Activated CD4-positive, alpha-beta memory T cell treated with anti-CD3 and anti-CD28 coated beads for 36 hours (primary cell): ENCODE data around the gene SH3PXD2B. TPM values are rescaled to one million over a fixed set of nuclear protein-coding genes. Genes with fewer than 3 reads are reported as not detected.
"Not testable (repeated sequence)": the region's sequence is repeated elsewhere in the genome, so short reads cannot be mapped to it uniquely, and the experiment has no call there.

Experiments
- CTCF ChIA-PET: fragments of 350-600 bp; sonication (Branson Sonifier 250); formaldehyde crosslinking; loops from one replicate; lab custom pipeline; 2021; ENCODE audit warnings: antibody characterized with exemption, inconsistent platforms; lab: Charles Lee
- POLR2A ChIA-PET: fragments of 350-600 bp; sonication (Branson Sonifier 250); formaldehyde crosslinking; loops from one replicate; lab custom pipeline; 2021; ENCODE audit warnings: antibody characterized with exemption; lab: Charles Lee
- DNase-seq: peaks from one replicate; pipeline ENCODE4 v3.0.0-alpha.2; 2020
- H3K27ac Mint-ChIP-seq: one replicate; pipeline ENCODE4 v1.8.0; 2021; ENCODE audit warnings: mixed read lengths
- H3K27me3 Mint-ChIP-seq: one replicate; pipeline ENCODE4 v1.8.0; 2021; ENCODE audit warnings: mixed read lengths
- H3K36me3 Mint-ChIP-seq: one replicate; pipeline ENCODE4 v1.8.0; 2021; ENCODE audit warnings: mixed read lengths
- H3K4me1 Mint-ChIP-seq: one replicate; pipeline ENCODE4 v1.8.0; 2021; ENCODE audit warnings: low read depth, mixed read lengths
- H3K4me3 Mint-ChIP-seq: one replicate; pipeline ENCODE4 v1.8.0; 2021; ENCODE audit warnings: mild to moderate bottlenecking, mixed read lengths
- H3K9me3 Mint-ChIP-seq: one replicate; pipeline ENCODE4 v1.8.0; 2021; ENCODE audit warnings: mixed read lengths
- intact Hi-C: fragments of 100-400 bp; cut with micrococcal nuclease; formaldehyde crosslinking; loops from one replicate; pipeline ENCODE4 v1.15.1; 2023
- total RNA-seq, 2 experiments: library from RNA; stranded (reverse); gene quantifications; one replicate each; pipeline ENCODE4 v1.2.3, GENCODE V29; 2021

Gene SH3PXD2B
- total RNA-seq, 2 experiments from 2014 or later, result 0.99 to 1.1 TPM

DNA sequence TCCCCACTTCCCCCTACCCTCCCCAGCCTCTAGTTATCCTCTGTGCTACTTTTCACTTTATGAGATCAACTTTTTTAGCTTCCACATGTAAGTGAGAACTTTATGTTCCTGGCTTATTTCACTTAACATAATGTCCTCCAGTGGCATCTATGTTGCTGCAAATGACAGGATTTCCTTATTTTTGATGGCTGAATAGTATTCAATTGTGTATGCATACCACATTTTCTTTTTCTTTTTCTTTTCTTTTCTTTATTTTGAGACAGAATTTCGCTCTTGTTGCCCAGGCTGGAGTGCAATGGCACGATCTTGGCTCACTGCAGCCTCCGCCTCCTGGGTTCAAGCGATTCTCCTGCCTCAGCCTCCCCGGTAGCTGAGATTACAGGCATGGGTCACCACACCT lies 44.8 kb downstream of the SH3PXD2B start:
- Mint-ChIP-seq H3K4me1 (peaks cover 22% of the 10 kb centered on the region), H3K27me3 (peaks cover 14% of the 10 kb centered on the region)
- H3K27ac Mint-ChIP-seq, H3K36me3 Mint-ChIP-seq, H3K4me3 Mint-ChIP-seq, DNase-seq, H3K9me3 Mint-ChIP-seq, POLR2A ChIA-PET, intact Hi-C loops: not testable (repeated sequence)
- CTCF ChIA-PET, result interaction anchor here (0.6 kb wide), 1 partner anchor 884 kb away, joined by 3 read pairs; no protein-coding TSS in a partner anchor

DNA sequence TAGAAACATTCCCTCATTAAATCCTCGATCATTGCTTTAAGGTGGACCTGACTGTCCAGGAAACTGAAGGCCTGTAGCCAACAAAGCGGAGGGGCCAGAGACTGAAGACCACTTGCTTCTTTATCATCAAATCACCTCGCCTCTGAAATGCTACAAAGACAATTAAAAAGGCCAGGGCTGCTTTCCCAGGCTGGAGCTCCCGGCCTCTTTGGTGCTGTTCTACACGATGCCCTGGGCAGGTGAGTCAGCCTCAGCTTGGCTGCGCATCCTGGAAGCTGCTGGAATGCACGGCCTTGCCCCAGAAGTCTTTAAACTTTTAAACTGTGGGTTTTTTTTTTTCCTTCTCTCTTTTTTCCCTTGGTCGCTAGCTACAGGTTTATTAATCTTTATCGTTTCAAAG lies 46.5 kb downstream of the SH3PXD2B start:
- DNase-seq, result no peak
- Mint-ChIP-seq H3K4me1 (peaks cover 17% of the 10 kb centered on the region), H3K27me3 (peaks cover 9% of the 10 kb centered on the region), H3K27ac (no peak overlapping the region), H3K4me3 (no peak overlapping the region), H3K36me3 (no peaks in the 10 kb centered on the region), H3K9me3 (no peaks in the 10 kb centered on the region)
- intact Hi-C loops, result no loop called here
- ChIA-PET CTCF (interaction anchor here (1.5 kb wide), 1 partner anchor 43 kb away, joined by 6 read pairs; no protein-coding TSS in a partner anchor), POLR2A (no interaction called here)

DNA sequence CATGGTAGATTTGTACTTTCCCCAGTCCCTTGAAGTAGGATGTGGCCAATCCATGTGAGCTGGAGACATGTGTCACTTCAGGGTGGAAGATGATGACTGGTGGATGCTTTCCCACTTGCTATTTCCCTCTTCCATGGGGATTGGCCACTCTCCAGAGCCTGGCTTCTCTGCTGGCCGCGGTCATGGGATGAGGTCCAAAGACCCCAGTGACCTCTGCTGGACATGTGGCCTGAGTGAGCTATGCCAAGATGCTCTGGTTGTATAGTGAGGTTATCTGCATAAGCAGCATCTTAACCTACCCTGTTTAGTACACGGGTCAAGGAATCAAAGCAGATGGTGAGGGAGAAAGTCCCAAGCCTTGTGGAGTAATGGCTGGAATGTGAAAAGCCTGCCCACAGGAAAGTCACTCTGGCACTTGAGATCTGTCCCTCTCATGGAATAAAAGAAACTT lies 47.1 kb downstream of the SH3PXD2B start:
- Mint-ChIP-seq H3K4me3 (no peak overlapping the region), H3K27me3 (peaks cover 11% of the 10 kb centered on the region), H3K9me3 (no peaks in the 10 kb centered on the region), H3K27ac (no peak overlapping the region), H3K36me3 (no peaks in the 10 kb centered on the region), H3K4me1 (peaks cover 11% of the 10 kb centered on the region)
- intact Hi-C loops, result no loop called here
- ChIA-PET CTCF (interaction anchor here (1.5 kb wide), 1 partner anchor 44 kb away, joined by 6 read pairs; no protein-coding TSS in a partner anchor), POLR2A (no interaction called here)
- no peak for DNase-seq

DNA sequence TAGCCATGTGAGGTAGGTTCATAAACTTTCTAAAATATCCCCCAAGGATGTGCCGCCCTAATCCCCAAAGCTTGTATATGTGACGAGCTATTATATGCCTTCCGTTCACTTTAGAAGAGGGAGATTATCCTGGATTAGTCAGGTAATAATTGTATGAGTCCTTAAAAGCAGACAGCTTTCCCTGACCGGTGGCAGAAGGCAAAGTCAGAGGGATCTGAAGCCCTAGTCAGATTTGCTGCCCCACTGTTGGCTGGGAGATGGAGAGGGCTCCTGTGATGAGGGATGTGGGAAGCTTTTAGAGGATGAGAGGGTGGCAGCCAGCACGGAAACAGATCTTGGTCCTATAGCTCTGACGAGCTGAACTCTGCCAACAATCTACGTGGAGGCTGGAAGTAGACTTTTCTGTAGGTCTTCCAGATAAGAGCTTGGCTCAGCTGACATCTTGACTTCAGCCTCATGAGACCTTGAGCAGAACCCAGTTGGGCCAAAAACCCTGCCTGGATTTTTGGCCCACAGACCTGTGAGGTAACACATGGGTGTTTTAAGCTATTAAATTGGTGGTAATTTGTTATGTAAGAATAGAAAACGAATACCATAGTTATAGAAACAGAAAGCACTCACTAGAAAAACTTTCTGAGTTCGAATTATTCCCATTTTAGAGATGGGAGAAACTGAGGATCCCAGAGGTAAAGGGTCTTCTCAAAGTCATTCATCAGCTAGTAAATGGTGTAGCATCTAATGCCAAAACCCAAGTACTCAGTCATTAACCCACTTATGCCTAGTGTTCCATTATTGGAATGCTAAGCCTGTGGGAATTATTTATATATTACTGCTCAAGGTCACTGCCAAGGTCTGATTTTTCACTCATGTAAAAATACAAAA lies 48.9 kb downstream of the SH3PXD2B start:
- Mint-ChIP-seq H3K4me1 (peaks cover 3% of the 10 kb centered on the region), H3K36me3 (no peaks in the 10 kb centered on the region), H3K27me3 (peaks cover 12% of the 10 kb centered on the region), H3K27ac (no peak overlapping the region), H3K9me3 (no peaks in the 10 kb centered on the region), H3K4me3 (no peak overlapping the region)
- ChIA-PET POLR2A (interaction anchor here (0.5 kb wide), 1 partner anchor 400 kb away, joined by 4 read pairs; no protein-coding TSS in a partner anchor), CTCF (interaction anchor here (0.7 to 1.6 kb wide), 3 partner anchors 35 to 292 kb away, joined by 3 read pairs; no protein-coding TSS in a partner anchor)
- intact Hi-C loops, result no loop called here
- no peak for DNase-seq

DNA sequence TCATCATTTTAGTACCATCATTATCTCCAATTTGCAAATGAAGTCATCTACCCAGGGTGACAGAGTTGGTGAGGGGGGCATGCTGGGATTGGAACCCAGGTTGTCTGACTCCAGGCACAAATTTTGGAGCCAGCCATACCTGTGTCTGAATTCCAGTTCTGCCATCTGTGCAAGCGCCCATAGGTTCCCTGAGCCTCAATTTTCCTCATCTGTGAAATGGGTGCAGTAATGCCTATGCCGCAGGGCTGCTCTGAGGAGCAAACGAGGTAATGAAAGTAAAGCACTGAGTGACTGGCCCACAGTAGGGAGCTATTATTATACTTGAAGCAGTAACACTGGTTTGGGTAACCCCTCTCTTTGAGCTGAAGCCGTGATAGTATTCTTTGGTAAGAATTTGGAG lies 49.6 kb downstream of the SH3PXD2B start:
- H3K36me3 Mint-ChIP-seq, result no peaks in the 10 kb centered on the region

DNA sequence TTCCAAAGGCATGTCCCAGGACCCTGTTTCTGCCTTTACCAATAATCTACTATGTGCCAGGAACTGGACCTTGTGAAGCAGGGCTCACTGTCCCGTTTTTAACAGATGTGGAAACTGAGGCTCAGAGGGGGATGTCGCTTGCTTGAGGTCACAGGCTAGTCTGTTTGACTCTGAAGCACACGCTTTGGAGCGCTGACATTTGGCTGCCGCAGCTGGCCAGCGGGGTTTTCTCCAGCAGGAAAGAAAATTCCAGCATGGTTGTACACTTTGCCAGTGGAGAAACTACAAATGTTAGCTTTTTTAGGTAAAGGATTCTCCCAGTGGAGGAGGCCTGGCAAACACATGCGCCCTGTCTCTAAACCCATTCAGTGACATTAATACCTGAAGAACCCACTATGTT lies 50.5 kb downstream of the SH3PXD2B start:
- Mint-ChIP-seq H3K27me3 (peaks cover 11% of the 10 kb centered on the region), H3K4me3 (no peak overlapping the region), H3K27ac (no peak overlapping the region), H3K4me1 (no peaks in the 10 kb centered on the region), H3K9me3 (no peaks in the 10 kb centered on the region), H3K36me3 (no peaks in the 10 kb centered on the region)
- DNase-seq, result no peak
- POLR2A ChIA-PET, result no interaction called here
- CTCF ChIA-PET, result no interaction called here
- intact Hi-C loops, result no loop called here

More for the DNA sequence above, 49.6 kb downstream of the SH3PXD2B start:
- peaks cover 12% of the 10 kb centered on the region for H3K27me3 Mint-ChIP-seq
- ChIA-PET CTCF (interaction anchor here (1.0 kb wide), 1 partner anchor 292 kb away, joined by 3 read pairs; no protein-coding TSS in a partner anchor), POLR2A (no interaction called here)
- no peak overlapping the region for H3K27ac Mint-ChIP-seq
- H3K4me3 Mint-ChIP-seq, result no peak overlapping the region
- H3K9me3 Mint-ChIP-seq, result no peaks in the 10 kb centered on the region
- no peaks in the 10 kb centered on the region for H3K4me1 Mint-ChIP-seq
- DNase-seq, result no peak
- intact Hi-C loops, result no loop called here

GRCh38 chr5:172403189-172403796 lies 51.0 kb downstream of the SH3PXD2B start:
- H3K9me3 Mint-ChIP-seq, result no peaks in the 10 kb centered on the region
- H3K36me3 Mint-ChIP-seq, result no peaks in the 10 kb centered on the region
- peaks cover 11% of the 10 kb centered on the region for H3K27me3 Mint-ChIP-seq
- no peak for DNase-seq
- no peak overlapping the region for H3K4me3 Mint-ChIP-seq
- intact Hi-C loops, result no loop called here
- ChIA-PET CTCF (interaction anchor here (0.6 kb wide), 1 partner anchor 16 kb away, joined by 3 read pairs; no protein-coding TSS in a partner anchor), POLR2A (no interaction called here)
- no peak overlapping the region for H3K27ac Mint-ChIP-seq
- no peaks in the 10 kb centered on the region for H3K4me1 Mint-ChIP-seq

GRCh38 chr5:172402531-172403188 lies 51.7 kb downstream of the SH3PXD2B start:
- peaks cover 11% of the 10 kb centered on the region for H3K27me3 Mint-ChIP-seq
- no peaks in the 10 kb centered on the region for H3K36me3 Mint-ChIP-seq
- ChIA-PET CTCF (interaction anchor here (0.6 kb wide), 1 partner anchor 15 kb away, joined by 3 read pairs; no protein-coding TSS in a partner anchor), POLR2A (no interaction called here)
- no peaks in the 10 kb centered on the region for H3K4me1 Mint-ChIP-seq
- peaks cover 3% of the 10 kb centered on the region for H3K9me3 Mint-ChIP-seq
- H3K27ac Mint-ChIP-seq, result no peak overlapping the region
- H3K4me3 Mint-ChIP-seq, result no peak overlapping the region
- DNase-seq, result no peak
- intact Hi-C loops, result no loop called here

DNA sequence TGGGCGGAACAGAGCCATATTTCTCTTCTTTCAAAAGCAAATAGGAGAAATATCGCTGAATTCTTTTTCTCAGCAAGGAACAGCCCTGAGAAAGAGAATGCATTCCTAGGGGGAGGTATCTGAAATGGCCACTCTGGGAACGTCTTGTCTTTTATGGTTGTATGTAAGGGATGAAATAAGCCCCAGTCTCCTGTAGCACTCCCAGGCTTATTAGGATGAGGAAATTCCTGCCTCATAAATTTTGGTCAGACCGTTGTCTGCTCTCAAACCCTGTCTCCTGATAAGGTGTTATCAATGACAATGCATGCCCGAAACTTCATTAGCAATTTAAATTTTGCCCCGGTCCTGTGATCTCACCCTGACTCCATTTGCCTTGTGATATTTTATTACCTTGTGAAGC lies 52.3 kb downstream of the SH3PXD2B start:
- H3K27ac Mint-ChIP-seq, H3K9me3 Mint-ChIP-seq, POLR2A ChIA-PET, intact Hi-C loops, CTCF ChIA-PET, DNase-seq, H3K4me3 Mint-ChIP-seq, H3K36me3 Mint-ChIP-seq, H3K4me1 Mint-ChIP-seq: not testable (repeated sequence)
- H3K27me3 Mint-ChIP-seq, result peaks cover 11% of the 10 kb centered on the region

DNA sequence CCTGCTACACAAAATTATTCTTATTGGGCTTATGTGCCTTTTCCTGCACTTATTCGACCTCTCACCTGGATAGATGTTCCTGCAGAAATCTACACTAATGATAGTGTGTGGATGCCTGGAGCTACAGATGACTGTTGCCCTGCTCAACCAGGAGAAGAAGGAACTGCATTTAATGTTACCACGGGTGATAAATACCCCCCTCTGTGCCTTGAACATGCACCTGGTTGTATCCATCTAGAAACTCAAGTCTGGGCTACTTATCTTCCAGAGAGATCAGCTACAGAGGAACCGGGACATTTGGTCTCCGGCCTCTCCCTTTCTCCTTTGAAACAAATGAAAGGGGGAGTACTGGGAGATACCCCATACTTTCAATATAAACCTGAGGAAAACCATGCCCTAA lies 54.5 kb downstream of the SH3PXD2B start:
- intact Hi-C loops, result no loop called here
- H3K27ac Mint-ChIP-seq, result no peak overlapping the region
- POLR2A ChIA-PET, result no interaction called here

DNA sequence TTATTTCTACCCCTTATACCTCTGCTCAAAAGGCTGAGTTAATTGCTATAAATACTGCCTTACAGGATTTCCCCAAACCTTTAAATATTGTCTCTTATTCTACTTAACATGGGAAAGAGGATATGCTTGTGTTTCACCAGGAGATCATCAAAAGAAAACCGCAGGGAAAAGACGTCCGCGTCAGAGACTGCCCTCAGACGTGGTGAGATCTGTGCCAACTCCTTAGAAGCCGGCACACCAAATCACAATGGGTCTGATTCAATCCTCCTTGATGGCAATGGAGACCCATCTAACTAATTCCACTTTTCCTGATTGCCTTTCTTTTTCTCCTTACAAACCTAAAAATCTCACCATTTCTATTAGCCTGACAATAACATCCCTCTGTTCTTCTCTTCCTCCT lies 55.0 kb downstream of the SH3PXD2B start:
- intact Hi-C loops, result no loop called here
- H3K27me3 Mint-ChIP-seq, result peaks cover 13% of the 10 kb centered on the region
- ChIA-PET CTCF (no interaction called here), POLR2A (no interaction called here)
- H3K4me3 Mint-ChIP-seq, result no peak overlapping the region
- no peaks in the 10 kb centered on the region for H3K36me3 Mint-ChIP-seq
- no peak overlapping the region for H3K27ac Mint-ChIP-seq
- DNase-seq, result no peak
- peaks cover 15% of the 10 kb centered on the region for H3K9me3 Mint-ChIP-seq
- no peaks in the 10 kb centered on the region for H3K4me1 Mint-ChIP-seq

More for the DNA sequence above, 54.5 kb downstream of the SH3PXD2B start:
- Mint-ChIP-seq H3K4me1 (no peaks in the 10 kb centered on the region), H3K9me3 (peaks cover 15% of the 10 kb centered on the region), H3K4me3 (no peak overlapping the region), H3K27me3 (peaks cover 11% of the 10 kb centered on the region), H3K36me3 (no peaks in the 10 kb centered on the region)
- CTCF ChIA-PET, result no interaction called here
- DNase-seq, result no peak

GRCh38 chr5:172398645-172399044 lies 55.7 kb downstream of the SH3PXD2B start:
- DNase-seq, POLR2A ChIA-PET, intact Hi-C loops, H3K36me3 Mint-ChIP-seq, H3K4me1 Mint-ChIP-seq, H3K4me3 Mint-ChIP-seq, H3K27ac Mint-ChIP-seq, CTCF ChIA-PET: not testable (repeated sequence)
- H3K27me3 Mint-ChIP-seq, result peaks cover 17% of the 10 kb centered on the region
- H3K9me3 Mint-ChIP-seq, result peaks cover 15% of the 10 kb centered on the region
